HepG2 (cell line): ENCODE results near the gene CYP27A1. TPM values are rescaled to one million over a fixed set of nuclear protein-coding genes. Genes with fewer than 3 reads are reported as not detected.

Experiments used
- DMTF1 ChIP-seq: sonication (generic); formaldehyde crosslinking; IDR thresholded peaks from 2 replicates; pipeline ENCODE4 v1.4.0; 2020; ENCODE audit warnings: mild to moderate bottlenecking, missing genetic modification reagents
- HMG20A ChIP-seq: IDR thresholded peaks from 2 replicates; pipeline ENCODE4 v1.6.1; 2016; ENCODE audit warnings: borderline replicate concordance
- MAF1 ChIP-seq: sonication (generic); formaldehyde crosslinking; IDR thresholded peaks from 2 replicates; pipeline ENCODE4 v1.5.0; 2020; ENCODE audit warnings: missing genetic modification reagents, borderline replicate concordance
- MTA1 ChIP-seq: sonication (generic); formaldehyde crosslinking; IDR thresholded peaks from 2 replicates; pipeline ENCODE4 v1.4.0; 2020; ENCODE audit warnings: missing genetic modification reagents, mild to moderate bottlenecking, borderline replicate concordance
- SP1 ChIP-seq, 2 experiments: fragments of 450-650 bp in 1 of 2; sonication (generic) in 1 of 2; formaldehyde crosslinking in 1 of 2; IDR thresholded peaks; 2 replicates each; pipeline versions ENCODE4 v1.4.0 to v1.6.1; 2016 to 2020; ENCODE audit warnings: missing genetic modification reagents in 1 of 2
- TRAFD1 ChIP-seq: sonication (generic); formaldehyde crosslinking; IDR thresholded peaks from 2 replicates; pipeline ENCODE4 v1.5.1; 2020; ENCODE audit warnings: missing genetic modification reagents, mild to moderate bottlenecking, borderline replicate concordance
- ZNF207 ChIP-seq: fragments of 450-650 bp; IDR thresholded peaks from 2 replicates; pipeline ENCODE4 v1.6.1; 2016; ENCODE audit warnings: antibody characterized with exemption, borderline replicate concordance
- ZNF549 ChIP-seq: sonication (generic); formaldehyde crosslinking; IDR thresholded peaks from 2 replicates; pipeline ENCODE4 v1.5.0; 2020; ENCODE audit warnings: missing genetic modification reagents
- ZNF562 ChIP-seq: sonication (generic); formaldehyde crosslinking; IDR thresholded peaks from 2 replicates; pipeline ENCODE4 v1.8.0; 2022; ENCODE audit warnings: missing genetic modification reagents, borderline replicate concordance
- ZNF768 ChIP-seq: sonication (generic); formaldehyde crosslinking; IDR thresholded peaks from 2 replicates; pipeline ENCODE4 v1.4.0; 2020; ENCODE audit warnings: missing genetic modification reagents
- ZNF841 ChIP-seq: sonication (generic); formaldehyde crosslinking; IDR thresholded peaks from 2 replicates; pipeline ENCODE4 v1.8.1; 2023; ENCODE audit warnings: missing genetic modification reagents, borderline replicate concordance
- ZSCAN22 ChIP-seq: sonication (generic); formaldehyde crosslinking; IDR thresholded peaks from 2 replicates; pipeline ENCODE4 v1.4.0; 2020; ENCODE audit warnings: mild to moderate bottlenecking, missing genetic modification reagents
- ZSCAN9 ChIP-seq: IDR thresholded peaks from 2 replicates; pipeline ENCODE4 v1.6.1; 2016; ENCODE audit warnings: borderline replicate concordance
- polyA plus RNA-seq, 8 experiments: library from polyadenylated mRNA; depleted of rRNA in 3 of 8; stranded (reverse) in 7 of 8; unstranded in 1 of 8; fragments of >200 nt; fragmentation: Illumina TruSeq in 4 of 8; extraction: Trizol in 4 of 8; gene quantifications; 2 replicates each; pipeline versions ENCODE4 v1.2.1 to v1.2.3, GENCODE V29; 2011 to 2016; ENCODE audit warnings: low read depth in 4 of 8, missing spikeins in 1 of 8, mixed read lengths in 1 of 8; ENCODE audit not compliant: insufficient read depth in 1 of 8
- total RNA-seq, 5 experiments: library from RNA; depleted of rRNA; stranded (reverse); fragments of >200 nt; fragmentation: Illumina TruSeq; extraction: Trizol; gene quantifications; 2 replicates each; pipeline ENCODE4 v1.2.3, GENCODE V29; 2016; ENCODE audit warnings: low read depth in 1 of 5
- TF ChIP-seq, protein P1 (sequence below): sonication (generic); formaldehyde crosslinking; conservative IDR thresholded peaks from 2 replicates; pipeline ENCODE4 v1.8.1; 2023; ENCODE audit warnings: missing genetic modification reagents
- TF ChIP-seq, protein P2 (sequence below): sonication (generic); formaldehyde crosslinking; IDR thresholded peaks from 2 replicates; pipeline ENCODE4 v1.5.0; 2020; ENCODE audit warnings: mild to moderate bottlenecking, low read depth, missing genetic modification reagents, borderline replicate concordance
- TF ChIP-seq, protein P3 (sequence below): sonication (generic); formaldehyde crosslinking; IDR thresholded peaks from 2 replicates; pipeline ENCODE4 v1.4.0; 2020; ENCODE audit warnings: missing genetic modification reagents

The CYP27A1 gene
- total and polyA plus RNA-seq, 2 of the 13 experiments (the other 11 are each of a cell fraction or from before 2014, with no cell fraction given): 157 to 266 TPM

DNA sequence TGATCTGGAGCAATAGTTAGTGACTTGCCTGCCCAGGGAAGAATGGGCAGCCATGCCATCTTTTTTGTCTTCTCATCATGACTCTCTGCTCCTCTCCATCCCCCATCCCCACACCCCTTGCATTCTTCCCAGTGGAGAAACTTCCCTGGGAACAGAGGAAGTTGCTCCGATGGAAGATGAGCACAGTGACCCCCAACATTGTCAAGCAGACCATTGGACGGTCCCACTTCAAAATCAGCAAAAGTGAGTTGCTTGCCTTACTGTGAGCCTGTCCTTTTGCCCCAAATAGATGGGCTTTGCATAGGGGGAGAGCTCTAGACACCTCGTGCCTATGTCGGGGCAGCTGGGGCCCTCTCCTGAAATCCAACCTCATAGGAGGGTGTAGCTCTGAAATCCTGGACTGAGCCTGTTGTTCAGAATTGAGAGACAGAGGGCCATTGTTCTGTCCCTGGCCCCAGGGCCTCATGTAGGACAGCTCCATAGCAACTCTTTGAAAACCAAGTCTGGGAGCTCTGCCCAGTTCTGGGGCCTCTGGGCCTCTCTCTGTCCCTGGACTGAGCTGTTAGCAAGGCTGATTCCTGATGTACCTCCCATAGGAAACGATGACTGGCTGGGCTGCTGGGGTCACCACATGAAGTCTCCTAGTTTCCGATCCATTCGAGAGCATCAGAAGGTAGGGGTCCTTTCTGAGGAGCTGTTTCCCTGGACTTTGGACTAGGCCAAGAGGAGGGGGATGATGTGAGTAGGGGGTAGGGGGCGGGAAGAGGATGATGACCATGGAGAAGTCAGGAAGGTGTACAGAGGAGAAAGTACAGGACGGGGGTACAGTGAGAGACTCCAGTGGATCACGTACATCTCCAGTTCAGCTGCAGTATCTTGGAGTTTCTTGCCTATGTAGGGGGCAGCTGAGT, 36.1 kb upstream of the CYP27A1 start (continued):
- TF ChIP-seq ZSCAN9 (CRISPR knock-in tag) (no peak), ZNF207 (no peak), ZSCAN22 (CRISPR knock-in tag) (no peak; the same call in 1 of the 2 replicates), MTA1 (0 out of 2 replicates have a peak, but pooled peaks have one; percentile 30), SP1 (IDR thresholded peaks at IDR 0.05) (no peak), SP1 (CRISPR knock-in tag; IDR thresholded peaks at IDR 0.05) (no peak), ZNF549 (CRISPR knock-in tag) (no peak), ZNF562 (CRISPR knock-in tag) (no peak), DMTF1 (CRISPR knock-in tag) (no peak), TRAFD1 (CRISPR knock-in tag) (no peak), ZNF841 (CRISPR knock-in tag) (no peak), HMG20A (CRISPR knock-in tag) (no peak; the same call in 1 of the 2 replicates), MAF1 (CRISPR knock-in tag) (no peak), ZNF768 (CRISPR knock-in tag) (no peak)
- TF ChIP-seq, protein P1, sequence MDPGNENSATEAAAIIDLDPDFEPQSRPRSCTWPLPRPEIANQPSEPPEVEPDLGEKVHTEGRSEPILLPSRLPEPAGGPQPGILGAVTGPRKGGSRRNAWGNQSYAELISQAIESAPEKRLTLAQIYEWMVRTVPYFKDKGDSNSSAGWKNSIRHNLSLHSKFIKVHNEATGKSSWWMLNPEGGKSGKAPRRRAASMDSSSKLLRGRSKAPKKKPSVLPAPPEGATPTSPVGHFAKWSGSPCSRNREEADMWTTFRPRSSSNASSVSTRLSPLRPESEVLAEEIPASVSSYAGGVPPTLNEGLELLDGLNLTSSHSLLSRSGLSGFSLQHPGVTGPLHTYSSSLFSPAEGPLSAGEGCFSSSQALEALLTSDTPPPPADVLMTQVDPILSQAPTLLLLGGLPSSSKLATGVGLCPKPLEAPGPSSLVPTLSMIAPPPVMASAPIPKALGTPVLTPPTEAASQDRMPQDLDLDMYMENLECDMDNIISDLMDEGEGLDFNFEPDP (CRISPR knock-in tag): no peak
- TF ChIP-seq, protein P2, sequence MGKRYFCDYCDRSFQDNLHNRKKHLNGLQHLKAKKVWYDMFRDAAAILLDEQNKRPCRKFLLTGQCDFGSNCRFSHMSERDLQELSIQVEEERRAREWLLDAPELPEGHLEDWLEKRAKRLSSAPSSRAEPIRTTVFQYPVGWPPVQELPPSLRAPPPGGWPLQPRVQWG: no peak
- TF ChIP-seq, protein P3, sequence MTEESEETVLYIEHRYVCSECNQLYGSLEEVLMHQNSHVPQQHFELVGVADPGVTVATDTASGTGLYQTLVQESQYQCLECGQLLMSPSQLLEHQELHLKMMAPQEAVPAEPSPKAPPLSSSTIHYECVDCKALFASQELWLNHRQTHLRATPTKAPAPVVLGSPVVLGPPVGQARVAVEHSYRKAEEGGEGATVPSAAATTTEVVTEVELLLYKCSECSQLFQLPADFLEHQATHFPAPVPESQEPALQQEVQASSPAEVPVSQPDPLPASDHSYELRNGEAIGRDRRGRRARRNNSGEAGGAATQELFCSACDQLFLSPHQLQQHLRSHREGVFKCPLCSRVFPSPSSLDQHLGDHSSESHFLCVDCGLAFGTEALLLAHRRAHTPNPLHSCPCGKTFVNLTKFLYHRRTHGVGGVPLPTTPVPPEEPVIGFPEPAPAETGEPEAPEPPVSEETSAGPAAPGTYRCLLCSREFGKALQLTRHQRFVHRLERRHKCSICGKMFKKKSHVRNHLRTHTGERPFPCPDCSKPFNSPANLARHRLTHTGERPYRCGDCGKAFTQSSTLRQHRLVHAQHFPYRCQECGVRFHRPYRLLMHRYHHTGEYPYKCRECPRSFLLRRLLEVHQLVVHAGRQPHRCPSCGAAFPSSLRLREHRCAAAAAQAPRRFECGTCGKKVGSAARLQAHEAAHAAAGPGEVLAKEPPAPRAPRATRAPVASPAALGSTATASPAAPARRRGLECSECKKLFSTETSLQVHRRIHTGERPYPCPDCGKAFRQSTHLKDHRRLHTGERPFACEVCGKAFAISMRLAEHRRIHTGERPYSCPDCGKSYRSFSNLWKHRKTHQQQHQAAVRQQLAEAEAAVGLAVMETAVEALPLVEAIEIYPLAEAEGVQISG (CRISPR knock-in tag): no peak
